Loucy (cell line): ENCODE data around the gene PDE6C.

Source experiments
- CTCF ChIP-seq: fragments of 200-600 bp; sonication (generic); conservative IDR thresholded peaks from 2 replicates; pipeline ENCODE4 v1.5.1; 2014; ENCODE audit warnings: mild to moderate bottlenecking, antibody characterized with exemption, low read length
- EZH2phosphoT487 ChIP-seq: fragments of 200-600 bp; IDR thresholded peaks from 2 replicates; pipeline ENCODE4 v1.6.1; 2018; ENCODE audit warnings: antibody characterized with exemption, mild to moderate bottlenecking, moderate library complexity, borderline replicate concordance

GRCh38 chr10:93715345-93715744 lies 103.0 kb downstream of the PDE6C start:
- no peak for TF ChIP-seq CTCF
- TF ChIP-seq EZH2phosphoT487, result no peak
